ENCODE data around the gene SOX8. TPM values are rescaled to one million over a fixed set of nuclear protein-coding genes. Genes with fewer than 3 reads are reported as not detected.

Gene SOX8
- total RNA-seq, 4 donors from 2014 or later, result 0.10 to 0.91 (median 0.33) TPM

DNA sequence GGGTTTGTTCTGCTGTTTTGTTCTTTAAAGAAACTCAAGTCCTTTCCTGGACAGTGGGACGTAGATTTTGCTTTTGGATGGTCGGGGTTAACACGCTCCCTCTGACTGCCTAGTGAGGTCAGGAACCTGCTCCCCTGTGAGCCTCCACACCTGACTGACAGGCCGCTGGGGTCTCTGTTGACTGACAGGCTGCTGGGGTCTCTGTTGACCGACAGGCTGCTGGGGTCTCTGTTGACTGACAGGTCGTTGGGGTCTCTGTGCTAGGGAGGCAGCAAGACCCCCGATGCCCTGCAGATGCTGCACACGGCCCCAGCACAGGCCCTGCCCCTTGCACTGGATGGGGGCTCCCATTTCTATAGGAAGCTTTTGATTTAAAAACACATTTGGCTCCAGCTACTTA lies 44.3 kb upstream of the SOX8 start:
- Histone ChIP-seq H3K4me3 (no peak overlapping the region), H3K4me1 (no peaks in the 10 kb centered on the region), H3K27me3 (no peaks in the 10 kb centered on the region), H3K36me3 (peaks cover 0 to 26% of the 10 kb centered on the region in 2 donors), H3K27ac (no peak overlapping the region), H3K9me3 (no peaks in the 10 kb centered on the region)
- ATAC-seq, result no peak
- no peak for TF ChIP-seq CTCF (IDR thresholded peaks at IDR 0.05 in 4 of 5, conservative IDR thresholded peaks at IDR 0.05 in 1 of 5)
- no peak for DNase-seq
- in situ Hi-C loops (cut with MboI; ENCODE audit: low sequenced_read_pairs in 4 of 4) (no loop called here), intact Hi-C loops (cut with DNase I; ENCODE audit: low total_unique reads) (no loop called here)

- no peaks in the 10 kb centered on the region for H3K4me1 ChIP-seq
- in situ Hi-C loops (cut with MboI; ENCODE audit: low sequenced_read_pairs in 4 of 4), result no loop called here
These were observed 43.8 kb upstream of the SOX8 start for GRCh38 chr16:937723-938122.

DNA sequence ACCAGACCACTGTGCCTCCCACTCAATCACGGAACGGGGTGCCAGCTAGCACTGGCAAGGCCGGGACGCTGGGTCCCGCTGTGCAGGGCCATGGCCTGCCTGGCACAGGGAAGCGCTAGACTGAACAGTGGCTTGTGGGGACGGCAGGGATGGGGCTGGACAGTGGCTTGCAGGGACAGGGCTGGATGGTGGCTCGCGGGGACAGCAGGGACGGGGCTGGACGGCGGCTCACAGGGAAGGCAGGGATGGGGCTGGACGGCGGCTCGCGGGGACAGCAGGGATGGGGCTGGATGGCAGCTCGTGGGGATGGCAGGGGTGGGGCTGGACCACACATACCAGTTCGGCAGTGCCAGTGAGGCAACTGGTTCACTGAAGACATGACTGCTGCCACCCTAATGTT lies 43.4 kb upstream of the SOX8 start:
- DNase-seq, result no peak
- no peak for ATAC-seq
- in situ Hi-C loops (cut with MboI; ENCODE audit: low sequenced_read_pairs in 4 of 4), result no loop called here

More at GRCh38 chr16:937723-938122, 43.8 kb upstream of the SOX8 start:
- Histone ChIP-seq H3K4me3 (no peak overlapping the region), H3K27ac (no peak overlapping the region), H3K9me3 (no peaks in the 10 kb centered on the region), H3K36me3 (peaks cover 0 to 26% of the 10 kb centered on the region in 2 donors), H3K27me3 (no peaks in the 10 kb centered on the region)
- DNase-seq, result no peak
- intact Hi-C loops (cut with DNase I; ENCODE audit: low total_unique reads), result no loop called here
- TF ChIP-seq POLR2A (IDR thresholded peaks at IDR 0.05) (no peak), CTCF (IDR thresholded peaks at IDR 0.05 in 4 of 5, conservative IDR thresholded peaks at IDR 0.05 in 1 of 5) (no peak)
- no peak for ATAC-seq

GRCh38 chr16:938752-939151 lies 42.8 kb upstream of the SOX8 start:
- Histone ChIP-seq H3K27me3 (no peaks in the 10 kb centered on the region), H3K4me3 (no peak overlapping the region), H3K9me3 (no peaks in the 10 kb centered on the region), H3K27ac (no peak overlapping the region), H3K4me1 (no peaks in the 10 kb centered on the region), H3K36me3 (peaks cover 0 to 16% of the 10 kb centered on the region in 2 donors)
- no peak for DNase-seq
- no peak for TF ChIP-seq POLR2A (IDR thresholded peaks at IDR 0.05)
- in situ Hi-C loops (cut with MboI; ENCODE audit: low sequenced_read_pairs in 4 of 4), result no loop called here
- intact Hi-C loops (cut with DNase I; ENCODE audit: low total_unique reads), result no loop called here
- ATAC-seq, result no peak

More for the DNA sequence above, 43.4 kb upstream of the SOX8 start:
- no peaks in the 10 kb centered on the region for H3K9me3 ChIP-seq
- peaks cover 0 to 22% of the 10 kb centered on the region in 2 donors for H3K36me3 ChIP-seq
- no peak overlapping the region for H3K27ac ChIP-seq
- no peaks in the 10 kb centered on the region for H3K27me3 ChIP-seq
- intact Hi-C loops (cut with DNase I; ENCODE audit: low total_unique reads), result no loop called here
- TF ChIP-seq POLR2A (IDR thresholded peaks at IDR 0.05) (no peak), CTCF (IDR thresholded peaks at IDR 0.05 in 4 of 5, conservative IDR thresholded peaks at IDR 0.05 in 1 of 5) (no peak)
- no peak overlapping the region for H3K4me3 ChIP-seq
- H3K4me1 ChIP-seq, result no peaks in the 10 kb centered on the region

DNA sequence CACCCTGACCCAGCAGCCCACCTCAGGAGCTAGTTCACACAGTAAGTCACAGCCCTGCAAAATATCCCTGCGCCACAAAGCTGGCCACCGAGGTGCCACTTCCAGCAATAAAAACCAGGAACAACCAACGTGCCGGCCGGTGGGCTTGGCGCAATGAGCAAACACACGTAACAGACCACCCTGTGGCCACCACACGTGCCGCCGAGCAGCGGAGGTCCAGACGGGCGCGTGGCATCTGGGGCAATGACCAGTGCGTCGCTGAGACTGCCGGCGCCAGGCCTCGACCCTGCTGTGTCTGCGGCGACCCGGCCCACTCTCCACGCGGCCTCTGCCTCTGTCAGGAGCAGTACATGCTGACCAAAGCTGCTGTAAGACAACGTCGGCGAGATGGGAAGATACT lies 42.3 kb upstream of the SOX8 start:
- in situ Hi-C loops (cut with MboI; ENCODE audit: low sequenced_read_pairs in 4 of 4), result no loop called here
- intact Hi-C loops (cut with DNase I; ENCODE audit: low total_unique reads), result no loop called here
- H3K27ac ChIP-seq, result no peak overlapping the region
- H3K27me3 ChIP-seq, result no peaks in the 10 kb centered on the region
- H3K4me1 ChIP-seq, result no peaks in the 10 kb centered on the region
- DNase-seq, result no peak
- TF ChIP-seq POLR2A (IDR thresholded peaks at IDR 0.05), result no peak
- TF ChIP-seq CTCF (IDR thresholded peaks at IDR 0.05 in 4 of 5, conservative IDR thresholded peaks at IDR 0.05 in 1 of 5), result no peak
- no peak overlapping the region for H3K4me3 ChIP-seq
- ATAC-seq, result no peak
- H3K9me3 ChIP-seq, result no peaks in the 10 kb centered on the region
- H3K36me3 ChIP-seq, result peaks cover 0 to 10% of the 10 kb centered on the region in 2 donors

Measured in gastrocnemius medialis (tissue), 4 donors.